HCT116 (cell line): ENCODE data around the gene PLA2G4C. TPM values are rescaled to one million over a fixed set of nuclear protein-coding genes. Genes with fewer than 3 reads are reported as not detected.

ENCODE experiments used
- ATAC-seq: fragments of 200-7000 bp; cut with Tn5 transposase; 2 replicates; pipeline ENCODE4 v1.9.1; 2020; ENCODE audit warnings: mild to moderate bottlenecking, moderate library complexity
- BruUV-seq: library from RNA; stranded (reverse); fragments of 400-500 nt; replicated peaks from 2 replicates; lab custom pipeline; 2021; lab: Mats Ljungman, UMichigan
- CTCF ChIA-PET: fragments of 300-600 bp; sonication (Branson Sonifier 250); formaldehyde crosslinking; loops from one replicate; lab custom pipeline; 2021; ENCODE audit warnings: antibody characterized with exemption; lab: Charles Lee
- POLR2A ChIA-PET: fragments of 300-600, 350-600 bp; sonication (Branson Sonifier 250); formaldehyde crosslinking; loops from one replicate; lab custom pipeline; 2021; ENCODE audit warnings: antibody characterized with exemption; lab: Charles Lee
- RAD21 ChIA-PET, 2 experiments: fragments of 300-600 bp; sonication (Branson Sonifier 250); formaldehyde crosslinking; loops; one replicate each; lab custom pipeline; 2023; ENCODE audit warnings: low total read pairs in 2 of 2; ENCODE audit not compliant: uncharacterized antibody in 2 of 2, unreplicated experiment in 2 of 2, low non-redundant PET in 1 of 2; lab: Charles Lee
- DNase-seq: peaks from one replicate; pipeline ENCODE4 v3.0.0-alpha.2; 2010; ENCODE audit warnings: low read depth, low spot score
- H2AFZ ChIP-seq: fragments of 200-600 bp; shearing (Covaris generic), sonication (generic); 2 replicates; pipeline ENCODE4 v1.6.1; 2017; ENCODE audit warnings: low read depth, mixed run types, mixed read lengths, antibody characterized with exemption, low read length; ENCODE audit not compliant: poor library complexity, severe bottlenecking
- H3K27ac ChIP-seq: 2 replicates; pipeline ENCODE4 v1.5.1; 2012; ENCODE audit warnings: low read depth, low read length
- H3K27me3 ChIP-seq: fragments of 200-600 bp; sonication (generic); 2 replicates; pipeline ENCODE4 v1.6.1; 2016; ENCODE audit warnings: mixed run types, low read length, mixed read lengths; ENCODE audit not compliant: insufficient read depth
- H3K36me3 ChIP-seq, 2 experiments: fragments of 200-500 bp in 1 of 2; fragments of 200-600 bp in 1 of 2; sonication (Bioruptor generic) in 1 of 2; sonication (generic) in 1 of 2; 2 replicates each; pipeline versions ENCODE4 v1.5.1 to v1.6.1; 2014 to 2016; ENCODE audit warnings: low read length in 2 of 2, inconsistent platforms in 1 of 2, mixed read lengths in 1 of 2, mixed run types in 1 of 2; ENCODE audit not compliant: insufficient read depth in 2 of 2, control insufficient read depth in 1 of 2
- H3K4me1 ChIP-seq, 2 experiments: fragments of 200-600 bp in 1 of 2; sonication (generic) in 1 of 2; 2 replicates each; pipeline versions ENCODE4 v1.5.1 to v1.6.1; 2012 to 2017; ENCODE audit warnings: low read length in 2 of 2, inconsistent platforms in 1 of 2, mild to moderate bottlenecking in 1 of 2, mixed read lengths in 1 of 2, mixed run types in 1 of 2, moderate library complexity in 1 of 2; ENCODE audit not compliant: insufficient read depth in 2 of 2, control insufficient read depth in 1 of 2
- H3K4me2 ChIP-seq: fragments of 200-600 bp; sonication (generic); 2 replicates; pipeline ENCODE4 v1.6.1; 2017; ENCODE audit warnings: mixed run types, low read length, mixed read lengths
- H3K4me3 ChIP-seq, 2 experiments: fragments of 200-600 bp in 1 of 2; sonication (generic) in 1 of 2; replicated peaks in 1 of 2; 2 replicates each; pipeline ENCODE4 v1.5.1; 2011 to 2016; ENCODE audit warnings: low read length in 2 of 2, control low read depth in 1 of 2, low read depth in 1 of 2, mild to moderate bottlenecking in 1 of 2, mixed read lengths in 1 of 2, mixed run types in 1 of 2
- H3K79me2 ChIP-seq: fragments of 200-600 bp; sonication (generic); 2 replicates; pipeline ENCODE4 v1.6.1; 2017; ENCODE audit warnings: mild to moderate bottlenecking, mixed run types, low read length, moderate library complexity, mixed read lengths; ENCODE audit not compliant: insufficient read depth
- H3K9ac ChIP-seq: fragments of 200-600 bp; sonication (generic); 2 replicates; pipeline ENCODE4 v1.6.1; 2016; ENCODE audit warnings: low read length, mixed read lengths
- H3K9me2 ChIP-seq: fragments of 200-600 bp; sonication (generic), shearing (Covaris generic); 2 replicates; pipeline ENCODE4 v1.6.1; 2017; ENCODE audit warnings: mixed run types, mild to moderate bottlenecking, moderate library complexity; ENCODE audit not compliant: insufficient read depth
- H3K9me3 ChIP-seq, 2 experiments: fragments of 200-500 bp in 1 of 2; fragments of 200-600 bp in 1 of 2; sonication (Bioruptor generic) in 1 of 2; sonication (generic) in 1 of 2; 2 replicates each; pipeline ENCODE4 v1.6.1; 2014 to 2017; ENCODE audit warnings: low read length in 2 of 2, mixed read lengths in 2 of 2, inconsistent platforms in 1 of 2, low read depth in 1 of 2, mild to moderate bottlenecking in 1 of 2, mixed run types in 1 of 2, moderate library complexity in 1 of 2; ENCODE audit not compliant: control insufficient read depth in 1 of 2, insufficient read depth in 1 of 2
- H4K20me1 ChIP-seq: fragments of 200-600 bp; sonication (generic), shearing (Covaris generic); 2 replicates; pipeline ENCODE4 v1.6.1; 2017; ENCODE audit warnings: mixed run types, mild to moderate bottlenecking, moderate library complexity; ENCODE audit not compliant: insufficient read depth
- ELF1 ChIP-seq: IDR thresholded peaks from 2 replicates; pipeline ENCODE4 v1.6.1; 2012; ENCODE audit warnings: low read depth, borderline replicate concordance
- EZH2phosphoT487 ChIP-seq: fragments of 200-600 bp; IDR thresholded peaks from 2 replicates; pipeline ENCODE4 v1.6.1; 2018; ENCODE audit warnings: antibody characterized with exemption, borderline replicate concordance
- FOSL1 ChIP-seq: IDR thresholded peaks from 2 replicates; pipeline ENCODE4 v1.6.1; 2012; ENCODE audit warnings: low read depth
- JUND ChIP-seq: IDR thresholded peaks from 2 replicates; pipeline ENCODE4 v1.6.1; 2012
- POLR2AphosphoS5 ChIP-seq: IDR thresholded peaks from 2 replicates; pipeline ENCODE4 v1.6.1; 2011; ENCODE audit warnings: mild to moderate bottlenecking, low read depth, low read length, moderate library complexity
- RAD21 ChIP-seq: IDR thresholded peaks from 2 replicates; pipeline ENCODE4 v1.6.1; 2012; ENCODE audit warnings: low read depth, mild to moderate bottlenecking
- REST ChIP-seq: IDR thresholded peaks from 2 replicates; pipeline ENCODE4 v1.6.1; 2012; ENCODE audit warnings: low read depth
- SIN3A ChIP-seq: IDR thresholded peaks from 2 replicates; pipeline ENCODE4 v1.6.1; 2012; ENCODE audit warnings: low read depth
- SRF ChIP-seq: IDR thresholded peaks from 2 replicates; pipeline ENCODE4 v1.6.1; 2012; ENCODE audit warnings: low read depth
- TCF7L2 ChIP-seq: IDR thresholded peaks from 2 replicates; pipeline ENCODE4 v1.7.0; 2011; ENCODE audit warnings: borderline replicate concordance, inconsistent platforms; ENCODE audit not compliant: insufficient read depth, insufficient read length; ENCODE audit errors: extremely low read depth
- YY1 ChIP-seq: IDR thresholded peaks from 2 replicates; pipeline ENCODE4 v1.6.1; 2011; ENCODE audit warnings: low read length, low read depth, moderate library complexity, mild to moderate bottlenecking; ENCODE audit not compliant: insufficient replicate concordance; ENCODE audit errors: extremely low read depth
- ZFX ChIP-seq: fragments of 450-650 bp; IDR thresholded peaks from 2 replicates; pipeline ENCODE4 v1.6.1; 2017
- intact Hi-C: fragments of 100-400 bp; cut with micrococcal nuclease; formaldehyde crosslinking; loops from 2 replicates; pipeline ENCODE4 v1.10.0; 2022
- total RNA-seq: library from RNA; stranded (reverse); gene quantifications from one replicate; pipeline ENCODE4 v1.2.1, GENCODE V29; 2021; ENCODE audit not compliant: unreplicated experiment

PLA2G4C gene
- total RNA-seq, 1 experiment from 2014 or later: 1.7 TPM

GRCh38 chr19:48137411-48137810 lies 26.8 kb upstream of the PLA2G4C start:
- Histone ChIP-seq H3K27ac (no peak overlapping the region), H3K9ac (no peak overlapping the region), H4K20me1 (no peaks in the 10 kb centered on the region), H3K36me3 (peaks cover 3 to 9% of the 10 kb centered on the region in 2 experiments; a peak in 3 of 4 replicates), H3K79me2 (no peaks in the 10 kb centered on the region), H3K4me2 (no peak overlapping the region), H3K4me3 (no peak overlapping the region), H3K4me1 (no peaks in the 10 kb centered on the region), H3K9me3 (no peaks in the 10 kb centered on the region), H3K27me3 (no peaks in the 10 kb centered on the region), H2AFZ (no peak overlapping the region), H3K9me2 (no peaks in the 10 kb centered on the region)
- no TSS peak for BruUV-seq
- no peak for DNase-seq
- ChIA-PET CTCF (no interaction called here), POLR2A (no interaction called here), RAD21 (no interaction called here)
- intact Hi-C loops: no loop called here
- TF ChIP-seq ELF1: no peak
- ATAC-seq: no peak

- no peak overlapping the region for H3K27ac ChIP-seq
- H3K4me2 ChIP-seq: no peak overlapping the region
- H3K4me1 ChIP-seq: no peaks in the 10 kb centered on the region
- no peaks in the 10 kb centered on the region for H3K9me3 ChIP-seq
- ChIA-PET POLR2A (no interaction called here), RAD21 (no interaction called here), CTCF (no interaction called here)
- H3K9ac ChIP-seq: no peak overlapping the region
- H3K36me3 ChIP-seq: peaks cover 3 to 12% of the 10 kb centered on the region in 2 experiments; a peak in 3 of 4 replicates
- no peaks in the 10 kb centered on the region for H3K27me3 ChIP-seq
- BruUV-seq: no TSS peak
- no peaks in the 10 kb centered on the region for H3K79me2 ChIP-seq
- ATAC-seq: no peak
- no peaks in the 10 kb centered on the region for H4K20me1 ChIP-seq
- no peaks in the 10 kb centered on the region for H3K9me2 ChIP-seq
- H3K4me3 ChIP-seq: no peak overlapping the region
- TF ChIP-seq ZFX: no peak
- TF ChIP-seq POLR2AphosphoS5: no peak
- TF ChIP-seq REST: no peak
- no peak for TF ChIP-seq YY1
- TF ChIP-seq EZH2phosphoT487: no peak
- TF ChIP-seq SIN3A: no peak
- TF ChIP-seq RAD21: no peak
- TF ChIP-seq TCF7L2: no peak
- no peak for TF ChIP-seq FOSL1
- TF ChIP-seq JUND: no peak
- TF ChIP-seq SRF: no peak
- no peak for TF ChIP-seq ELF1
- DNase-seq: no peak
- intact Hi-C loops: no loop called here
- no peak overlapping the region for H2AFZ ChIP-seq
These were observed 25.9 kb upstream of the PLA2G4C start for GRCh38 chr19:48136547-48136946.
